PFSK-1 (cell line): ENCODE measurements around the gene BACH1.

Source experiments
- FOXP2 ChIP-seq: optimal IDR thresholded peaks from 2 replicates; pipeline ENCODE3; 2011; ENCODE audit warnings: borderline replicate concordance, control low read depth, inconsistent platforms; ENCODE audit not compliant: insufficient read depth; ENCODE audit errors: extremely low read length, extremely low read depth
- POLR2AphosphoS5 ChIP-seq: IDR thresholded peaks from 2 replicates; pipeline ENCODE4 v1.6.1; 2012; ENCODE audit warnings: low read depth, mild to moderate bottlenecking, control low read depth, low read length, moderate library complexity
- SIN3A ChIP-seq: IDR thresholded peaks from 2 replicates; pipeline ENCODE4 v1.6.1; 2012; ENCODE audit warnings: mild to moderate bottlenecking, low read length, moderate library complexity, borderline replicate concordance; ENCODE audit not compliant: insufficient read depth
- TAF1 ChIP-seq: IDR thresholded peaks from 2 replicates; pipeline ENCODE4 v1.6.1; 2012; ENCODE audit warnings: low read length, control low read depth, borderline replicate concordance; ENCODE audit not compliant: insufficient read depth
- TF ChIP-seq, protein P1 (sequence below), 2 experiments: IDR thresholded peaks; 2 replicates each; pipeline versions ENCODE4 v1.6.1 to v1.8.0; 2011 to 2012; ENCODE audit warnings: low read depth in 2 of 2, low read length in 2 of 2, control low read depth in 1 of 2, inconsistent platforms in 1 of 2, mild to moderate bottlenecking in 1 of 2, moderate library complexity in 1 of 2; ENCODE audit not compliant: insufficient read depth in 1 of 2

The BACH1 gene

DNA sequence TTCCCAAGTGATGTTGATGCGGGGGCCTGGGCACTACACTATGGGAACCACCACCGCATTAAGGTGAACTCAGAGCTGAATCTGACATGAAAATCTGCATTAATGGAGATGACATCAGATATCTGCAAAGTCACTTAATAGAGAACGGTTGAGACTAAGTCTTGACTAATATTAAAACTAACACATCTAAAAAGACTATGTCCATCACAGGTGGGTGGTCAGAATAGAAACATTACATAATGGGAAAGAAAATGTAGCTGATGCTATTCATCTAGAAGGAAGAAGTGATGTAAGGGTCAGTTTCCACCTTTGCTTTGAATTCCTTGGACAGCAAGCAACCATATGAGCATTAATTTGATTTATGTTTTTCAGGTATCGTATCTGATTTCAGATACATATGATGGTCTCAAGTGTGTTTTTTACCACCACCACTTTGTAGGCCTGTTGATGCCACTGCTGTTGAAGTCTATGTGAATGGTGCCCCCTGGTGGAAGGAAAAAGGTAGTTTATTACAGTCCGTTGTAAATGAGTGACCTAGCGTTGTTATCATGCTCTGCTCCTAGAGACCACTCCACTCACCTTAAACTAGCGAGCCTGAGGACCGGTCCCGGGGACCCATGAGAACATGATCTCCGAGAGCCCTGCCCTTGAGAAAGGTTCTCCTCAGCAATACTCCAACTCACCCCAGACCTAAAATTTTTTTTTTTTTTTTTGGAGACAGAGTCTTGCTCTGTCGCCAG, 73.5 kb downstream of the BACH1 start:
- TF ChIP-seq POLR2AphosphoS5 (no peak), SIN3A (no peak), FOXP2 (no peak), TAF1 (no peak)
- TF ChIP-seq, protein P1, sequence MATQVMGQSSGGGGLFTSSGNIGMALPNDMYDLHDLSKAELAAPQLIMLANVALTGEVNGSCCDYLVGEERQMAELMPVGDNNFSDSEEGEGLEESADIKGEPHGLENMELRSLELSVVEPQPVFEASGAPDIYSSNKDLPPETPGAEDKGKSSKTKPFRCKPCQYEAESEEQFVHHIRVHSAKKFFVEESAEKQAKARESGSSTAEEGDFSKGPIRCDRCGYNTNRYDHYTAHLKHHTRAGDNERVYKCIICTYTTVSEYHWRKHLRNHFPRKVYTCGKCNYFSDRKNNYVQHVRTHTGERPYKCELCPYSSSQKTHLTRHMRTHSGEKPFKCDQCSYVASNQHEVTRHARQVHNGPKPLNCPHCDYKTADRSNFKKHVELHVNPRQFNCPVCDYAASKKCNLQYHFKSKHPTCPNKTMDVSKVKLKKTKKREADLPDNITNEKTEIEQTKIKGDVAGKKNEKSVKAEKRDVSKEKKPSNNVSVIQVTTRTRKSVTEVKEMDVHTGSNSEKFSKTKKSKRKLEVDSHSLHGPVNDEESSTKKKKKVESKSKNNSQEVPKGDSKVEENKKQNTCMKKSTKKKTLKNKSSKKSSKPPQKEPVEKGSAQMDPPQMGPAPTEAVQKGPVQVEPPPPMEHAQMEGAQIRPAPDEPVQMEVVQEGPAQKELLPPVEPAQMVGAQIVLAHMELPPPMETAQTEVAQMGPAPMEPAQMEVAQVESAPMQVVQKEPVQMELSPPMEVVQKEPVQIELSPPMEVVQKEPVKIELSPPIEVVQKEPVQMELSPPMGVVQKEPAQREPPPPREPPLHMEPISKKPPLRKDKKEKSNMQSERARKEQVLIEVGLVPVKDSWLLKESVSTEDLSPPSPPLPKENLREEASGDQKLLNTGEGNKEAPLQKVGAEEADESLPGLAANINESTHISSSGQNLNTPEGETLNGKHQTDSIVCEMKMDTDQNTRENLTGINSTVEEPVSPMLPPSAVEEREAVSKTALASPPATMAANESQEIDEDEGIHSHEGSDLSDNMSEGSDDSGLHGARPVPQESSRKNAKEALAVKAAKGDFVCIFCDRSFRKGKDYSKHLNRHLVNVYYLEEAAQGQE (IDR thresholded peaks at IDR 0.05; ENCODE audit: insufficient read depth in 1 of 2, low read depth in 2 of 2, low read length in 2 of 2) = no peak

DNA sequence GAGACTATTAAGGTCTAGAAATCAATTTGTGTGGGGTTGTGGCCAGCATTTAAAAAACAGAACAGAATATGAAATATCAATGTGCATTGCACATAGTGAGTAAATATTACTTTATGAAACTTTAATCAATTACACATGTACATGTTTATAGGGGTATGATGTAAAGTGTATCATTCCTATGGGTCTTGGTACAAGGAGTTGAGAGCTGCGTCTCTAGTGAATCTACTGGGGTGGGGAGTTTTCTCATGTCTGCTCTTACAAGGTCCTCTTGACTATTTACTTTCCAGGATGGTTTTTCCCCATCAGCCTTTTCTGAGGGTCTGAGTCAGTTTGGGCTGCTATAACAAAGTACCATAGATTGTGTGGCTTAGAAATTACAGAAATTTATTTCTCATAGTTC, 75.8 kb downstream of the BACH1 start:
- TF ChIP-seq TAF1 (no peak), FOXP2 (no peak), SIN3A (no peak), POLR2AphosphoS5 (no peak)
- TF ChIP-seq, protein P1 (IDR thresholded peaks at IDR 0.05; ENCODE audit: insufficient read depth in 1 of 2, low read depth in 2 of 2, low read length in 2 of 2) = no peak

DNA sequence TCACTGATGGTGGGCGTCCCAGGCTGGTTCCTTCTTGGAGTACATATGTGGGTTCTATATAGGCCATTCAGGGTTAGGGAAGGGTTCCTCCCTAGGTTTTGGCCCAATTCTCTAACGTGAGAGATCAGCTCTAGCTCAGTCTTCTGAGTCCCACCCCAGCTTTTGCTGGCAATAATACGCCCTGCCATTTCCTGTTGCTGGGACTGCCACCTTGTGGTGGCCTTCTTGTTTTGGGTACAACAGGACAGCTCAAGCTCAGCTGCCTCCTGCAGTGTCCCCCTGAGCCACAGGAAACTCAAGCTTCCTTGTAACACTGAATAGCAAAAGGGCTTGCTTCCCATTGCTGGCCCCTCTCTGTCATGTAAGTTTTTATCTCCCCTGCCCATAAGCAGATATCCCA, 77.8 kb downstream of the BACH1 start:
- TF ChIP-seq FOXP2 (no peak), POLR2AphosphoS5 (no peak), TAF1 (no peak), SIN3A (no peak)
- TF ChIP-seq, protein P1 (IDR thresholded peaks at IDR 0.05; ENCODE audit: insufficient read depth in 1 of 2, low read depth in 2 of 2, low read length in 2 of 2) = no peak

DNA sequence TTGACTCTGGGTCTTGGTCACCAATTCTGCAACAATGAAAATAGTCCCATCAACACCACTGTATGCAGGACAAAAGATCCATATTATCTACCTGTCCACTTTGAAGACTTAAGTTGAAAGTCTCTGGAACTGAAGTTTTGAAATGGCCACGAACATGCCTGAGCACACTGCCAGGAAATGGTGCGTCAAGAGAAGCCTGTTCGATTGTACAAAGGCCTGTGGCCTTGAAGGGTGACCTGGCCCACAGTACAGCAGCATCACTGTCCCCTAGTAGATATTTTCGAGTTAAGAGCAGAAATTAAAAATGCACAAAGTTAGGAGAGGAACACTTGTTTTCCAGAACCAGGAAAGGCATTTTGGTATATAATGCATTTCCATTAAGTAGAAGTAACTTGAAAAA, 78.5 kb downstream of the BACH1 start:
- TF ChIP-seq TAF1 = no peak
- TF ChIP-seq, protein P1 (IDR thresholded peaks at IDR 0.05; ENCODE audit: insufficient read depth in 1 of 2, low read depth in 2 of 2, low read length in 2 of 2) = no peak
- TF ChIP-seq POLR2AphosphoS5 = no peak
- TF ChIP-seq FOXP2 = no peak
- no peak for TF ChIP-seq SIN3A

DNA sequence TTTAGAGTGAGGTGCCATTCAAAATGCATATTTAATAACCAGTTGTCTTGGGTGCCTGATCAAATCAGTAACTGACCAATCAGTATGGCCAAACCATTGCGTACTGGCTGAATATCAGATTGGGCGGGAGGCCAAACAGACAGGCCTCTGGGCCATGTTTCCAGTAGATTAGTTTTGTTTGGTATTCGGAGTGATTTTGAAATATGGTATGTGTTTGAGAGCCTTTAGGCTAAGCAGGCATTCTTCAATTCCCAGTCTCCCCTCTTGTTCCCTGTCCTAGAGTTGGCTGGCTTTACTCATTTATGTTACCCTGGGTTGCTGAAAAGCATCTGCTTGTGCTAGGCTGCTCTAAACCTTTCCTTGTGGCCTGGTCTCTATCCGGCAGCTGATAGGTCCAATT, 80.1 kb downstream of the BACH1 start:
- TF ChIP-seq, protein P1 (IDR thresholded peaks at IDR 0.05; ENCODE audit: insufficient read depth in 1 of 2, low read depth in 2 of 2, low read length in 2 of 2) = no peak
- TF ChIP-seq SIN3A = no peak
- no peak for TF ChIP-seq POLR2AphosphoS5
- TF ChIP-seq FOXP2 = no peak
- no peak for TF ChIP-seq TAF1
